ENCODE data around the gene PI4KA.

PI4KA gene

GRCh38 chr22:20782083-20782482 is 76.5 kb downstream of the PI4KA start:
- WGBS (ENCODE audit: extremely low coverage, insufficient coverage, insufficient read length) = no CpG with 5 or more reads among the region's 4 CpGs
- Histone ChIP-seq H4K8ac (ENCODE audit: low read depth, low read length) (no peak overlapping the region), H3K9ac (ENCODE audit: low read length) (no peak overlapping the region), H3K23ac (ENCODE audit: low read length) (no peak overlapping the region), H3K4me3 (ENCODE audit: low read depth, low read length) (no peak overlapping the region), H3K4me2 (ENCODE audit: low read length) (no peak overlapping the region), H2BK120ac (ENCODE audit: insufficient read depth, low read length, poor library complexity) (no peak overlapping the region), H3K79me2 (ENCODE audit: control insufficient read depth, insufficient read depth, low read length, poor library complexity) (no peaks in the 10 kb centered on the region), H2AFZ (ENCODE audit: insufficient read depth, low read length, poor library complexity) (no peak overlapping the region), H4K91ac (ENCODE audit: low read depth, low read length) (no peak overlapping the region), H3K27me3 (ENCODE audit: insufficient read depth, low read length) (no peaks in the 10 kb centered on the region), H3K4ac (ENCODE audit: low read depth, low read length) (no peak overlapping the region), H3K4me1 (ENCODE audit: control insufficient read depth in 1 of 2, insufficient read depth in 2 of 2, low read length in 2 of 2) (peaks cover 4 to 5% of the 10 kb centered on the region in 2 experiments), H2BK5ac (ENCODE audit: low read depth, low read length, poor library complexity) (no peak overlapping the region), H3K27ac (ENCODE audit: low read depth, low read length) (no peak overlapping the region), H3K79me1 (ENCODE audit: low read length) (peaks cover 2% of the 10 kb centered on the region), H2BK12ac (ENCODE audit: low read length) (no peak overlapping the region), H3K9me3 (ENCODE audit: insufficient read depth, low read depth, low read length) (no peaks in the 10 kb centered on the region), H3K36me3 (ENCODE audit: control insufficient read depth in 1 of 2, insufficient read depth in 2 of 2, low read length in 2 of 2) (peaks cover 6 to 19% of the 10 kb centered on the region in 2 experiments), H4K12ac (ENCODE audit: low read depth, low read length) (no peak overlapping the region), H2AK5ac (ENCODE audit: low read length) (no peak overlapping the region), H3K18ac (ENCODE audit: low read length) (no peak overlapping the region), H3K14ac (ENCODE audit: low read length) (no peak overlapping the region)
- DNase-seq = peak; percentile 20 to 63

- Histone ChIP-seq H3K4me3 (ENCODE audit: low read depth, low read length) (no peak overlapping the region), H4K91ac (ENCODE audit: low read depth, low read length) (no peak overlapping the region), H4K8ac (ENCODE audit: low read depth, low read length) (no peak overlapping the region), H3K23ac (ENCODE audit: low read length) (no peak overlapping the region), H2AK5ac (ENCODE audit: low read length) (no peak overlapping the region), H3K9ac (ENCODE audit: low read length) (no peak overlapping the region), H3K18ac (ENCODE audit: low read length) (no peak overlapping the region), H2BK12ac (ENCODE audit: low read length) (no peak overlapping the region), H4K12ac (ENCODE audit: low read depth, low read length) (no peak overlapping the region), H3K14ac (ENCODE audit: low read length) (no peak overlapping the region), H3K4ac (ENCODE audit: low read depth, low read length) (no peak overlapping the region), H3K27ac (ENCODE audit: low read depth, low read length) (no peak overlapping the region), H3K4me2 (ENCODE audit: low read length) (no peak overlapping the region), H3K9me3 (ENCODE audit: insufficient read depth, low read depth, low read length) (no peaks in the 10 kb centered on the region), H3K79me2 (ENCODE audit: control insufficient read depth, insufficient read depth, low read length, poor library complexity) (no peaks in the 10 kb centered on the region), H3K27me3 (ENCODE audit: insufficient read depth, low read length) (no peaks in the 10 kb centered on the region), H2BK5ac (ENCODE audit: low read depth, low read length, poor library complexity) (no peak overlapping the region), H3K4me1 (ENCODE audit: control insufficient read depth in 1 of 2, insufficient read depth in 2 of 2, low read length in 2 of 2) (peaks cover 4 to 5% of the 10 kb centered on the region in 2 experiments), H3K79me1 (ENCODE audit: low read length) (peaks cover 2% of the 10 kb centered on the region), H2BK120ac (ENCODE audit: insufficient read depth, low read length, poor library complexity) (no peak overlapping the region), H2AFZ (ENCODE audit: insufficient read depth, low read length, poor library complexity) (no peak overlapping the region), H3K36me3 (ENCODE audit: control insufficient read depth in 1 of 2, insufficient read depth in 2 of 2, low read length in 2 of 2) (peaks cover 6 to 12% of the 10 kb centered on the region in 2 experiments)
- peak; percentile 65 to 79 for DNase-seq
- no CpG with 5 or more reads among the region's 11 CpGs for WGBS (ENCODE audit: extremely low coverage, insufficient coverage, insufficient read length)
Observed at GRCh38 chr22:20781272-20781990, 77.2 kb downstream of the PI4KA start.

GRCh38 chr22:20779818-20780158 is 78.8 kb downstream of the PI4KA start:
- no peak overlapping the region for H2BK5ac ChIP-seq (ENCODE audit: low read depth, low read length, poor library complexity)
- WGBS (ENCODE audit: extremely low coverage, insufficient coverage, insufficient read length) = no CpG with 5 or more reads among the region's 5 CpGs
- H2BK12ac ChIP-seq (ENCODE audit: low read length) = no peak overlapping the region
- no peak overlapping the region for H2AK5ac ChIP-seq (ENCODE audit: low read length)
- no peak overlapping the region for H4K91ac ChIP-seq (ENCODE audit: low read depth, low read length)
- no peak for DNase-seq
- no peak overlapping the region for H3K18ac ChIP-seq (ENCODE audit: low read length)
- no peak overlapping the region for H3K4me2 ChIP-seq (ENCODE audit: low read length)
- H3K79me1 ChIP-seq (ENCODE audit: low read length) = peaks cover 2% of the 10 kb centered on the region
- H3K79me2 ChIP-seq (ENCODE audit: control insufficient read depth, insufficient read depth, low read length, poor library complexity) = no peaks in the 10 kb centered on the region
- H3K9me3 ChIP-seq (ENCODE audit: insufficient read depth, low read depth, low read length) = no peaks in the 10 kb centered on the region
- peaks cover 4 to 5% of the 10 kb centered on the region in 2 experiments for H3K4me1 ChIP-seq (ENCODE audit: control insufficient read depth in 1 of 2, insufficient read depth in 2 of 2, low read length in 2 of 2)
- no peak overlapping the region for H4K8ac ChIP-seq (ENCODE audit: low read depth, low read length)
- H2AFZ ChIP-seq (ENCODE audit: insufficient read depth, low read length, poor library complexity) = no peak overlapping the region
- no peak overlapping the region for H3K23ac ChIP-seq (ENCODE audit: low read length)
- H4K12ac ChIP-seq (ENCODE audit: low read depth, low read length) = no peak overlapping the region
- no peak overlapping the region for H3K27ac ChIP-seq (ENCODE audit: low read depth, low read length)
- H3K4ac ChIP-seq (ENCODE audit: low read depth, low read length) = no peak overlapping the region
- H3K36me3 ChIP-seq (ENCODE audit: control insufficient read depth in 1 of 2, insufficient read depth in 2 of 2, low read length in 2 of 2) = peaks cover 6 to 10% of the 10 kb centered on the region in 2 experiments
- no peak overlapping the region for H3K14ac ChIP-seq (ENCODE audit: low read length)
- no peaks in the 10 kb centered on the region for H3K27me3 ChIP-seq (ENCODE audit: insufficient read depth, low read length)
- no peak overlapping the region for H2BK120ac ChIP-seq (ENCODE audit: insufficient read depth, low read length, poor library complexity)
- no peak overlapping the region for H3K9ac ChIP-seq (ENCODE audit: low read length)
- H3K4me3 ChIP-seq (ENCODE audit: low read depth, low read length) = no peak overlapping the region

GRCh38 chr22:20779014-20779817 is 79.4 kb downstream of the PI4KA start:
- Histone ChIP-seq H2BK120ac (ENCODE audit: insufficient read depth, low read length, poor library complexity) (no peak overlapping the region), H4K12ac (ENCODE audit: low read depth, low read length) (no peak overlapping the region), H2BK12ac (ENCODE audit: low read length) (no peak overlapping the region), H2AK5ac (ENCODE audit: low read length) (no peak overlapping the region), H2BK5ac (ENCODE audit: low read depth, low read length, poor library complexity) (no peak overlapping the region), H3K18ac (ENCODE audit: low read length) (no peak overlapping the region), H3K9ac (ENCODE audit: low read length) (no peak overlapping the region), H3K4me3 (ENCODE audit: low read depth, low read length) (no peak overlapping the region), H3K4me1 (ENCODE audit: control insufficient read depth in 1 of 2, insufficient read depth in 2 of 2, low read length in 2 of 2) (peaks cover 4 to 5% of the 10 kb centered on the region in 2 experiments), H3K4ac (ENCODE audit: low read depth, low read length) (no peak overlapping the region), H3K9me3 (ENCODE audit: insufficient read depth, low read depth, low read length) (no peaks in the 10 kb centered on the region), H4K91ac (ENCODE audit: low read depth, low read length) (no peak overlapping the region), H4K8ac (ENCODE audit: low read depth, low read length) (no peak overlapping the region), H3K36me3 (ENCODE audit: control insufficient read depth in 1 of 2, insufficient read depth in 2 of 2, low read length in 2 of 2) (peaks cover 6 to 10% of the 10 kb centered on the region in 2 experiments), H3K27me3 (ENCODE audit: insufficient read depth, low read length) (no peaks in the 10 kb centered on the region), H3K23ac (ENCODE audit: low read length) (no peak overlapping the region), H2AFZ (ENCODE audit: insufficient read depth, low read length, poor library complexity) (no peak overlapping the region), H3K79me2 (ENCODE audit: control insufficient read depth, insufficient read depth, low read length, poor library complexity) (no peaks in the 10 kb centered on the region), H3K4me2 (ENCODE audit: low read length) (no peak overlapping the region), H3K79me1 (ENCODE audit: low read length) (peaks cover 2% of the 10 kb centered on the region), H3K27ac (ENCODE audit: low read depth, low read length) (no peak overlapping the region), H3K14ac (ENCODE audit: low read length) (no peak overlapping the region)
- no CpG with 5 or more reads among the region's 25 CpGs for WGBS (ENCODE audit: extremely low coverage, insufficient coverage, insufficient read length)
- no peak for DNase-seq
